Psoas muscle (tissue), 8 donors: ENCODE measurements around the gene CCL20. TPM values are rescaled to one million over a fixed set of nuclear protein-coding genes. Genes with fewer than 3 reads are reported as not detected.

Experiments
- ATAC-seq, 4 donors: fragments of 200-7000 bp; cut with Tn5 transposase; one replicate each; pipeline ENCODE4 v1.9.1; 2020; ENCODE audit warnings: moderate library complexity in 3 of 4, mild to moderate bottlenecking in 2 of 4
- DNase-seq, 2 donors: peaks; one replicate each; pipeline ENCODE4 v3.0.0-alpha.2; 2020
- H3K27ac ChIP-seq: fragments of 200-600 bp; one replicate; pipeline ENCODE4 v1.8.0; 2022
- H3K27me3 ChIP-seq, 3 donors: fragments of 200-600 bp in 1 of 3; one replicate each; pipeline versions ENCODE4 v1.6.1 to v1.8.0; 2013 to 2022; ENCODE audit warnings: low read length in 2 of 3, mild to moderate bottlenecking in 2 of 3, moderate library complexity in 1 of 3; ENCODE audit not compliant: insufficient read depth in 3 of 3
- H3K36me3 ChIP-seq, 2 donors: fragments of 200-600 bp in 1 of 2; one replicate each; pipeline versions ENCODE4 v1.6.1 to v1.8.0; 2013 to 2022; ENCODE audit warnings: low read depth in 1 of 2, mild to moderate bottlenecking in 1 of 2, moderate library complexity in 1 of 2; ENCODE audit not compliant: insufficient read depth in 1 of 2
- H3K4me1 ChIP-seq: fragments of 200-600 bp; one replicate; pipeline ENCODE4 v1.8.0; 2022
- H3K4me3 ChIP-seq: fragments of 200-600 bp; one replicate; pipeline ENCODE4 v1.8.0; 2022; ENCODE audit warnings: mild to moderate bottlenecking
- H3K9me3 ChIP-seq: fragments of 200-600 bp; one replicate; pipeline ENCODE4 v1.8.0; 2022
- WGBS, 3 donors: extraction: QIAGEN DNeasy Blood & Tissue Kit; methylation state at CpG; one replicate each; pipeline versions ENCODE4 v1.1.6 to v1.1.7; 2013; 5-methylcytosine and 5-hydroxymethylcytosine counted together
- intact Hi-C, 2 donors: fragments of 100-400 bp; cut with DNase I; formaldehyde crosslinking; loops; one replicate each; pipeline versions ENCODE4 v1.11.0 to v1.14.2; 2022
- polyA plus RNA-seq, 3 donors: library from polyadenylated mRNA; stranded (reverse); fragments of 200-250 nt; gene quantifications; one replicate each; pipeline ENCODE4 v1.2.3, GENCODE V29; 2013
- total RNA-seq, 4 donors: library from RNA; stranded (reverse); fragmentation: NEBNext Ultra II Directional in 2 of 4; extraction: Animal tissue kit (Norgen Biotek cat#: 25700) in 2 of 4; gene quantifications; one replicate each; pipeline versions ENCODE4 v1.2.1 to v1.2.4, GENCODE V29; 2021 to 2023
- TF ChIP-seq, protein P1 (sequence below): fragments of 200-600 bp; IDR thresholded peaks from one replicate; pipeline ENCODE4 v1.8.0; 2022; ENCODE audit warnings: antibody characterized with exemption
- donor health status: healthy with polysubstance abuse.
- donor health status: DM: no; HTN: no; CAD: no; lungs with moderate emphysema.
- donor health status: Bipolar disorder and iron deficiency.
- donor health status: healthy.
- donor health status: DM: yes; HTN: yes; CAD: no.
- donor health status: DM: no; HTN: no; CAD: no.
- donor health status: DM: no; HTN: no; CAD: no.
- donor health status: DM: yes; HTN: yes; CAD: no.

Gene CCL20
- total and polyA plus RNA-seq, 7 donors = 0.18 to 0.92 (median 0.48) TPM; not detected in 3

DNA sequence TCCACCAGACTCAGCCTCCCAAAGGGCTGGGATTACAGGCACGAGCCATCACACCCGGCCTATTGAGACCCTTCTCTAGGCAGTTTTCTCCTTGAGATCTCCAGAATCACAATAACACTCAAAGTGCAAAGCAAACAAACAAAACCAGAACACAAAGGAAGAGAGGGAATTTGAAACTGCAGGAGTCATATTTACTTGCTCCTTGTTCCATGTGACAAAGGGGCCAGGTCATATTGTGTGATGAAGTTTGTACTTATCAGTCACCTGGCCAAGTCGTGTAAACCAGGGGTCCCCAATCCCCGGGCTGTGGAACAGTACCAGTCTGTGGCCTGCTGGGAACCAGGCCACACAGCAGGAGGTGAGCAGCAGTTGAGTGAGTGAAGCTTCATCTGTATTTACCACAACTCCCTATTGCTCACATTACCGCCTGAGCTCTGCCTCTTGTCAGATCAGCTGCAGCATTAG is 41.4 kb upstream of the CCL20 start:
- TF ChIP-seq, protein P1, sequence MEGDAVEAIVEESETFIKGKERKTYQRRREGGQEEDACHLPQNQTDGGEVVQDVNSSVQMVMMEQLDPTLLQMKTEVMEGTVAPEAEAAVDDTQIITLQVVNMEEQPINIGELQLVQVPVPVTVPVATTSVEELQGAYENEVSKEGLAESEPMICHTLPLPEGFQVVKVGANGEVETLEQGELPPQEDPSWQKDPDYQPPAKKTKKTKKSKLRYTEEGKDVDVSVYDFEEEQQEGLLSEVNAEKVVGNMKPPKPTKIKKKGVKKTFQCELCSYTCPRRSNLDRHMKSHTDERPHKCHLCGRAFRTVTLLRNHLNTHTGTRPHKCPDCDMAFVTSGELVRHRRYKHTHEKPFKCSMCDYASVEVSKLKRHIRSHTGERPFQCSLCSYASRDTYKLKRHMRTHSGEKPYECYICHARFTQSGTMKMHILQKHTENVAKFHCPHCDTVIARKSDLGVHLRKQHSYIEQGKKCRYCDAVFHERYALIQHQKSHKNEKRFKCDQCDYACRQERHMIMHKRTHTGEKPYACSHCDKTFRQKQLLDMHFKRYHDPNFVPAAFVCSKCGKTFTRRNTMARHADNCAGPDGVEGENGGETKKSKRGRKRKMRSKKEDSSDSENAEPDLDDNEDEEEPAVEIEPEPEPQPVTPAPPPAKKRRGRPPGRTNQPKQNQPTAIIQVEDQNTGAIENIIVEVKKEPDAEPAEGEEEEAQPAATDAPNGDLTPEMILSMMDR = no peak
- intact Hi-C loops = no loop called here

DNA sequence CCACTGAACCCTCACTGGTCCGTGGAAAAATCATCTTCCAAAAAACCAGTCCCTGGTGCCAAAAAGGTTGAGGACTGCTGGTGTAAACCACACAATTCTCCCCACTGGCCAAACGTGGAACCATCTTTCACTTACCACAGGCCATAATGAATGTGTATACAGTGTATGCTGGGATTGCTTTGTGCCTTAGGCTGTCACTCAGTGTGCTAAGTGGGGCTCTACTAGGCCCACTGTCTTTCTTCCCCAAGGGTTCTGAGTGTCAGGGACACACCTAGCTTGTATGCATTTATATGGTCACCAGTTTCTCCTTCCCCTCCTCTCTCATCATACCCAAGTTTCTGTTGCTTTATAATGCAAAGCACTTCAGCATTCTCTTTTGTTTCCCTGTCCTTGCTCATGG is 40.7 kb upstream of the CCL20 start:
- WGBS, 3 donors = 47 to 56% (median 54%) methylated on average over 2 of the region's 2 CpGs
- no peak for ATAC-seq
- Histone ChIP-seq H3K4me1 (no peaks in the 10 kb centered on the region), H3K36me3 (no peaks in the 10 kb centered on the region), H3K27me3 (no peaks in the 10 kb centered on the region), H3K27ac (no peak overlapping the region), H3K4me3 (no peak overlapping the region), H3K9me3 (no peaks in the 10 kb centered on the region)
- intact Hi-C loops = no loop called here
- TF ChIP-seq, protein P1 = no peak
- no peak for DNase-seq

More for the DNA sequence above, 41.4 kb upstream of the CCL20 start:
- WGBS, 3 donors = 56 to 70% (median 68%) methylated on average over 5 of the region's 5 CpGs
- Histone ChIP-seq H3K27me3 (no peaks in the 10 kb centered on the region), H3K9me3 (no peaks in the 10 kb centered on the region), H3K4me3 (no peak overlapping the region), H3K4me1 (no peaks in the 10 kb centered on the region), H3K36me3 (no peaks in the 10 kb centered on the region), H3K27ac (no peak overlapping the region)
- ATAC-seq (no peak), DNase-seq (no peak)

DNA sequence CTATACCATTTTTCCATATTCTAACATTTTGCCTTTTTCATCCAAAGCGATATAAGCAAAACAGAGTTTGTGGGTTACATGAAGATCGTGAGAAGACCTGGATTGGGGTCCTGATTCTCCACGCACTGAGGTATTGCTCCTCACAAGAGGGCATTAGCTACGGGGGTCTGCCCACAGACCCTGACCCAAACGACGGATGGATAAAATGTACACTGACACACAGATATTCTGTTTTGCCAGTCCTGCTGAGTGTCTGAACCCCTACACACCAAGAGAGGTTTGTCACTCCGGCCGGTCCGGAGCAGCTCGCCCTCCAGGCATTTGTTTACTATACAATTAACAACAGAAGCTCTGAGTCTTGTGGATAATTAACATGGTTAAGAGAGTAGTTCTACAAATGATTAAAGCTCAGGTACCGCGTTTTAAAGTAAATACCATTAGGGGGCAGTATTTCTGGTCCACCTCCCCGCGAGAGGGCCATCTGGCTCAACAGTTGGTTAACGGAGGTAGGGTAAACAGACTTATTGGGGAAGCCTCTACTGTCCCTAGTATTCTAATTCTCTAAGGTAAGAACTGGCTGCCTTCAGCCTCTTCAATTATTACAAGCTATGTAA is 39.5 kb upstream of the CCL20 start:
- Histone ChIP-seq H3K4me1 (no peaks in the 10 kb centered on the region), H3K4me3 (no peak overlapping the region), H3K9me3 (no peaks in the 10 kb centered on the region), H3K27ac (no peak overlapping the region), H3K27me3 (no peaks in the 10 kb centered on the region), H3K36me3 (no peaks in the 10 kb centered on the region)
- WGBS, 3 donors = 62 to 69% (median 64%) methylated on average over 15 of the region's 15 CpGs
- TF ChIP-seq, protein P1 = no peak
- no peak for ATAC-seq
- DNase-seq = no peak
- intact Hi-C loops = no loop called here

DNA sequence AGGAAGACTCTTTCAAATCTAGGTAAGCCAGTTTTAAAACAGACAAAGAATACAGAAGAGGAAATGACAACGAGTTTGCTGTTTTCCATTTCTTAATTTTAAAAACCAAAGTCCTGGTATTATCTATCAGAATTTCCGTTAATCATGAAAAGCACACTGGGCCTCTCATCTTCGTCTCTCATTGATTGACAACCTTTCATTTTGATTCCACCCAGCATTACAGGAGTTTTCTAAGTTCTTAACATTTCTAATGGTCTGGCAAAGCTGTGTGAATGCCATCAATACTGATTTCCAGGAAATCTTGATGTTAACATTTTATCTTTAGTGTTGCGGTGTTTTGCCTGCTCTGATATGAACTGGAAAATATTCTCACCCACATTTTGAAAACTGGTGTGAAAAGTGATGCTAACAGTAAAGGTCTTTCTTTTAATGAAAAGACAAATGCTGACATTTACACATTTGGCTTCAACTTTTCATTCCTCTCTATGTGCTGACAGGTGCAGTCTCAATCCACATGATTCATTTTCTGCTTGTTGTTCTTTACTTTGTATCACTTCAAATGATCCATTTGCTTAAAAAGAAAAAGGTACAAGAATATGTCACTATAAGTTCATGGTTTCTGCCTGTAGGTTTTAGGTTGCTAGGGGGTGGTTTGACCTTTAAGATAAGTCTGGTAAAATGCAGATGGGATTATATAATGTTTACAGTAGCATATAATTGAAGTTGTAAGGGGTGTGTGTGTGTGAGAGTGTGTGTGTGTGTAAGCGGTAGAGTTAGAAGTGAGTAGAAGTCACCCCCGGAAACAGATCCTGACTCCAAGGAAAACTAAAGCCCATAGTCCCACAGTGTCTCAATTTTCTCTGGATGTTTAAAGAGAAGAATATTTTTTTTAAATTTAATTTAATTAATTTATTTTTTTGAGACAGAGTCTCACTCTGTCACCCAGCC is 38.5 kb upstream of the CCL20 start:
- no peaks in the 10 kb centered on the region for H3K27me3 ChIP-seq
- no peak for DNase-seq
- no peak overlapping the region for H3K27ac ChIP-seq
- no peaks in the 10 kb centered on the region for H3K9me3 ChIP-seq
- no peak overlapping the region for H3K4me3 ChIP-seq
- no peaks in the 10 kb centered on the region for H3K36me3 ChIP-seq
- no peak for ATAC-seq
- 75 to 91% (median 86%) methylated on average over 6 of the region's 6 CpGs for WGBS, 3 donors
- TF ChIP-seq, protein P1 = no peak
- intact Hi-C loops = no loop called here
- H3K4me1 ChIP-seq = no peaks in the 10 kb centered on the region
